Neural cell (in vitro differentiated cells): Measurements from ENCODE around the gene SFXN1. TPM values are rescaled to one million over a fixed set of nuclear protein-coding genes. Genes with fewer than 3 reads are reported as not detected.

Source experiments
- H2AFZ ChIP-seq: fragments of 200-600, 300-800 bp; sonication (generic), shearing (Covaris generic); 2 replicates; pipeline ENCODE4 v1.6.0; 2014; ENCODE audit warnings: low read depth, mild to moderate bottlenecking, antibody characterized with exemption, low read length, moderate library complexity
- H3F3A ChIP-seq: fragments of 200-600 bp; shearing (Covaris generic); 2 replicates; pipeline ENCODE4 v1.6.1; 2016; ENCODE audit warnings: mild to moderate bottlenecking, moderate library complexity, mixed read lengths, antibody characterized with exemption, low read length; ENCODE audit not compliant: insufficient read depth, poor library complexity, severe bottlenecking
- H3K27ac ChIP-seq: fragments of 200-600, 300-800 bp; sonication (generic), shearing (Covaris generic); 2 replicates; pipeline ENCODE4 v1.5.1; 2014; ENCODE audit warnings: mild to moderate bottlenecking, low read length, moderate library complexity
- H3K27me3 ChIP-seq: fragments of 300-800, 200-600 bp; sonication (generic), shearing (Covaris generic); 2 replicates; pipeline ENCODE4 v1.6.0; 2014; ENCODE audit warnings: mild to moderate bottlenecking, low read depth, low read length, moderate library complexity; ENCODE audit not compliant: insufficient read depth
- H3K36me3 ChIP-seq: fragments of 300-800, 200-600 bp; sonication (generic), shearing (Covaris generic); 2 replicates; pipeline ENCODE4 v1.5.1; 2014; ENCODE audit warnings: mild to moderate bottlenecking, antibody characterized with exemption, low read length, moderate library complexity; ENCODE audit not compliant: insufficient read depth
- H3K4me2 ChIP-seq: fragments of 300-800, 200-600 bp; sonication (generic), shearing (Covaris generic); 2 replicates; pipeline ENCODE4 v1.6.0; 2014; ENCODE audit warnings: mild to moderate bottlenecking, low read length
- H3K4me3 ChIP-seq: fragments of 300-800, 200-600 bp; sonication (generic), shearing (Covaris generic); 2 replicates; pipeline ENCODE4 v1.5.1; 2014; ENCODE audit warnings: mild to moderate bottlenecking, low read length, moderate library complexity
- H3K79me2 ChIP-seq: fragments of 200-600 bp; shearing (Covaris generic); replicated peaks from 2 replicates; pipeline ENCODE4 v1.6.0; 2014; ENCODE audit warnings: mild to moderate bottlenecking, low read length, moderate library complexity; ENCODE audit not compliant: insufficient read depth
- H3K9ac ChIP-seq: fragments of 300-800, 200-600 bp; sonication (generic), shearing (Covaris generic); 2 replicates; pipeline ENCODE4 v1.6.1; 2016; ENCODE audit warnings: mild to moderate bottlenecking, low read length, mixed read lengths
- H3K9me2 ChIP-seq: fragments of 200-600 bp; shearing (Covaris generic); 2 replicates; pipeline ENCODE4 v1.6.1; 2016; ENCODE audit warnings: mild to moderate bottlenecking, low read length, mixed read lengths; ENCODE audit not compliant: insufficient read depth
- H3K9me3 ChIP-seq: fragments of 200-600, 300-800 bp; sonication (generic), shearing (Covaris generic); 2 replicates; pipeline ENCODE4 v1.6.1; 2016; ENCODE audit warnings: mild to moderate bottlenecking, mixed run types, low read length, moderate library complexity, mixed read lengths
- H4K20me1 ChIP-seq: fragments of 200-600 bp; shearing (Covaris generic); 2 replicates; pipeline ENCODE4 v1.6.1; 2016; ENCODE audit warnings: mild to moderate bottlenecking, mixed run types; ENCODE audit not compliant: insufficient read depth
- CTCF ChIP-seq: fragments of 450-650 bp; IDR thresholded peaks from 2 replicates; pipeline ENCODE4 v1.5.1; 2014; ENCODE audit warnings: antibody characterized with exemption, mild to moderate bottlenecking, moderate library complexity; ENCODE audit not compliant: poor library complexity, severe bottlenecking
- EP300 ChIP-seq: fragments of 450-650 bp; conservative IDR thresholded peaks from 2 replicates; pipeline ENCODE4 v1.6.1; 2014; ENCODE audit warnings: antibody characterized with exemption, mild to moderate bottlenecking, moderate library complexity; ENCODE audit not compliant: poor library complexity, severe bottlenecking
- EZH2 ChIP-seq: fragments of 200-600, 300-800 bp; shearing (Covaris generic), sonication (generic); IDR thresholded peaks from 2 replicates; pipeline ENCODE4 v1.6.1; 2014; ENCODE audit warnings: antibody characterized with exemption, low read length, borderline replicate concordance, mild to moderate bottlenecking; ENCODE audit not compliant: insufficient read depth, poor library complexity, severe bottlenecking
- MXI1 ChIP-seq: fragments of 450-650 bp; conservative IDR thresholded peaks from 2 replicates; pipeline ENCODE4 v1.6.1; 2014; ENCODE audit warnings: antibody characterized with exemption, mild to moderate bottlenecking; ENCODE audit not compliant: poor library complexity, severe bottlenecking
- POLR2AphosphoS5 ChIP-seq: IDR thresholded peaks from 2 replicates; pipeline ENCODE4 v1.6.1; 2012
- RAD21 ChIP-seq: fragments of 450-650 bp; conservative IDR thresholded peaks from 2 replicates; pipeline ENCODE4 v1.6.1; 2014; ENCODE audit warnings: antibody characterized with exemption, mild to moderate bottlenecking, moderate library complexity
- REST ChIP-seq: IDR thresholded peaks from 2 replicates; pipeline ENCODE4 v1.6.1; 2012; ENCODE audit warnings: borderline replicate concordance
- SMC3 ChIP-seq: fragments of 450-650 bp; conservative IDR thresholded peaks from 2 replicates; pipeline ENCODE4 v1.6.1; 2014; ENCODE audit warnings: antibody characterized with exemption, mild to moderate bottlenecking, moderate library complexity; ENCODE audit not compliant: poor library complexity
- TAF1 ChIP-seq: IDR thresholded peaks from 2 replicates; pipeline ENCODE4 v1.6.1; 2012; ENCODE audit warnings: low read depth
- polyA plus RNA-seq: library from polyadenylated mRNA; depleted of rRNA; stranded (reverse); fragments of >200 nt; gene quantifications from 2 replicates; pipeline ENCODE4 v1.2.3, GENCODE V29; 2014

Gene SFXN1
- polyA plus RNA-seq, 1 donor from 2014 or later, result 109 TPM

- Histone ChIP-seq H3K36me3 (peaks cover 7% of the 10 kb centered on the region), H3K79me2 (peaks cover 9% of the 10 kb centered on the region)
Measured at GRCh38 chr5:175493260-175493659, 14.9 kb downstream of the SFXN1 start.

GRCh38 chr5:175493726-175494125, 15.4 kb downstream of the SFXN1 start:
- Histone ChIP-seq H3K9me2 (no peaks in the 10 kb centered on the region), H4K20me1 (no peaks in the 10 kb centered on the region), H3F3A (no peaks in the 10 kb centered on the region), H3K9ac (no peak overlapping the region), H3K27ac (no peak overlapping the region), H3K4me2 (no peak overlapping the region), H3K9me3 (no peaks in the 10 kb centered on the region), H3K4me3 (no peak overlapping the region), H3K79me2 (peaks cover 9% of the 10 kb centered on the region), H2AFZ (no peak overlapping the region), H3K27me3 (no peaks in the 10 kb centered on the region), H3K36me3 (peaks cover 7% of the 10 kb centered on the region)
- TF ChIP-seq RAD21 (no peak), EP300 (no peak), TAF1 (no peak), EZH2 (no peak), CTCF (no peak), SMC3 (no peak), MXI1 (no peak), POLR2AphosphoS5 (no peak)

More at GRCh38 chr5:175493260-175493659, 14.9 kb downstream of the SFXN1 start:
- Histone ChIP-seq H4K20me1 (no peaks in the 10 kb centered on the region), H3K4me2 (no peak overlapping the region), H3F3A (no peaks in the 10 kb centered on the region), H3K9me2 (no peaks in the 10 kb centered on the region), H3K9me3 (no peaks in the 10 kb centered on the region), H3K9ac (no peak overlapping the region), H3K27ac (no peak overlapping the region), H3K4me3 (no peak overlapping the region), H3K27me3 (no peaks in the 10 kb centered on the region), H2AFZ (no peak overlapping the region)
- no peak for TF ChIP-seq TAF1
- no peak for TF ChIP-seq EP300
- no peak for TF ChIP-seq MXI1
- TF ChIP-seq CTCF, result no peak
- TF ChIP-seq EZH2, result no peak
- no peak for TF ChIP-seq RAD21
- TF ChIP-seq REST, result no peak
- no peak for TF ChIP-seq POLR2AphosphoS5
- no peak for TF ChIP-seq SMC3
